HepG2 (cell line): ENCODE results near the gene CYP2A7. TPM values are rescaled to one million over a fixed set of nuclear protein-coding genes. Genes with fewer than 3 reads are reported as not detected.
A peak's percentile ranks its signal among the peaks of the same experiment; 100 is the strongest.

Experiments
- ATF6 ChIP-seq: sonication (generic); formaldehyde crosslinking; conservative IDR thresholded peaks from 2 replicates; pipeline ENCODE4 v1.4.0; 2020; ENCODE audit warnings: missing genetic modification reagents
- BRCA1 ChIP-seq: sonication (generic); formaldehyde crosslinking; IDR thresholded peaks from 2 replicates; pipeline ENCODE4 v1.4.0; 2020; ENCODE audit warnings: missing genetic modification reagents
- EED ChIP-seq: sonication (generic); formaldehyde crosslinking; IDR thresholded peaks from 2 replicates; pipeline ENCODE4 v1.5.0; 2020; ENCODE audit warnings: mild to moderate bottlenecking, missing genetic modification reagents
- GATA4 ChIP-seq: sonication (generic); IDR thresholded peaks from 2 replicates; pipeline ENCODE4 v1.6.1; 2016; ENCODE audit warnings: antibody characterized with exemption, low read depth, borderline replicate concordance
- HOXA9 ChIP-seq: sonication (generic); formaldehyde crosslinking; IDR thresholded peaks from 2 replicates; pipeline ENCODE4 v1.8.1; 2022; ENCODE audit warnings: missing genetic modification reagents, mild to moderate bottlenecking, moderate library complexity, borderline replicate concordance
- KDM5B ChIP-seq: sonication (generic); formaldehyde crosslinking; IDR thresholded peaks from 2 replicates; pipeline ENCODE4 v1.4.0; 2020; ENCODE audit warnings: missing genetic modification reagents, mild to moderate bottlenecking, borderline replicate concordance
- KMT2B ChIP-seq: IDR thresholded peaks from 2 replicates; pipeline ENCODE4 v1.6.1; 2016; ENCODE audit warnings: missing genetic modification reagents, missing compliant biosample characterization
- NR2C2 ChIP-seq: sonication (generic); formaldehyde crosslinking; IDR thresholded peaks from 2 replicates; pipeline ENCODE4 v1.4.0; 2020; ENCODE audit warnings: missing genetic modification reagents, mild to moderate bottlenecking, moderate library complexity, borderline replicate concordance
- NR2F6 ChIP-seq, 2 experiments: IDR thresholded peaks; 2 replicates each; pipeline ENCODE4 v1.6.1; 2016; ENCODE audit warnings: antibody characterized with exemption in 1 of 2, mild to moderate bottlenecking in 1 of 2
- SMAD3 ChIP-seq: sonication (generic); formaldehyde crosslinking; IDR thresholded peaks from 2 replicates; pipeline ENCODE4 v1.4.0; 2020; ENCODE audit warnings: missing genetic modification reagents
- YEATS4 ChIP-seq: sonication (generic); formaldehyde crosslinking; IDR thresholded peaks from 2 replicates; pipeline ENCODE4 v1.4.0; 2020; ENCODE audit warnings: missing genetic modification reagents, borderline replicate concordance
- ZNF136 ChIP-seq: sonication (generic); formaldehyde crosslinking; IDR thresholded peaks from 2 replicates; pipeline ENCODE4 v1.8.1; 2022; ENCODE audit warnings: low read depth, mild to moderate bottlenecking, moderate library complexity, missing genetic modification reagents
- ZNF225 ChIP-seq: sonication (generic); formaldehyde crosslinking; IDR thresholded peaks from 2 replicates; pipeline ENCODE4 v1.4.0; 2020; ENCODE audit warnings: mild to moderate bottlenecking, missing genetic modification reagents
- ZNF292 ChIP-seq: sonication (generic); formaldehyde crosslinking; IDR thresholded peaks from 2 replicates; pipeline ENCODE4 v1.8.1; 2022; ENCODE audit warnings: mild to moderate bottlenecking, low read depth, missing genetic modification reagents, borderline replicate concordance
- ZNF550 ChIP-seq: sonication (generic); formaldehyde crosslinking; IDR thresholded peaks from 2 replicates; pipeline ENCODE4 v1.4.0; 2020; ENCODE audit warnings: mild to moderate bottlenecking, missing genetic modification reagents, borderline replicate concordance
- ZNF558 ChIP-seq: sonication (generic); formaldehyde crosslinking; IDR thresholded peaks from 2 replicates; pipeline ENCODE4 v1.9.0; 2022; ENCODE audit warnings: mild to moderate bottlenecking, missing genetic modification reagents, borderline replicate concordance
- ZNF780A ChIP-seq: sonication (generic); formaldehyde crosslinking; IDR thresholded peaks from 2 replicates; pipeline ENCODE4 v1.8.0; 2022; ENCODE audit warnings: mild to moderate bottlenecking, missing genetic modification reagents, moderate library complexity
- polyA plus RNA-seq, 8 experiments: library from polyadenylated mRNA; depleted of rRNA in 3 of 8; stranded (reverse) in 7 of 8; unstranded in 1 of 8; fragments of >200 nt; fragmentation: Illumina TruSeq in 4 of 8; extraction: Trizol in 4 of 8; gene quantifications; 2 replicates each; pipeline versions ENCODE4 v1.2.1 to v1.2.3, GENCODE V29; 2011 to 2016; ENCODE audit warnings: low read depth in 4 of 8, missing spikeins in 1 of 8, mixed read lengths in 1 of 8; ENCODE audit not compliant: insufficient read depth in 1 of 8
- total RNA-seq, 5 experiments: library from RNA; depleted of rRNA; stranded (reverse); fragments of >200 nt; fragmentation: Illumina TruSeq; extraction: Trizol; gene quantifications; 2 replicates each; pipeline ENCODE4 v1.2.3, GENCODE V29; 2016; ENCODE audit warnings: low read depth in 1 of 5
- TF ChIP-seq, protein P1 (sequence below): sonication (generic); formaldehyde crosslinking; conservative IDR thresholded peaks from 2 replicates; pipeline ENCODE4 v1.4.0; 2020; ENCODE audit warnings: mild to moderate bottlenecking, missing genetic modification reagents, moderate library complexity
- TF ChIP-seq, protein P2 (sequence below): sonication (generic); formaldehyde crosslinking; IDR thresholded peaks from 2 replicates; pipeline ENCODE4 v1.4.0; 2020; ENCODE audit warnings: missing genetic modification reagents
- TF ChIP-seq, protein P3 (sequence below): sonication (generic); formaldehyde crosslinking; IDR thresholded peaks from 2 replicates; pipeline ENCODE4 v1.8.0; 2022; ENCODE audit warnings: mild to moderate bottlenecking, missing genetic modification reagents, moderate library complexity

The CYP2A7 gene
- total and polyA plus RNA-seq, 2 of the 13 experiments (the other 11 are each of a cell fraction or from before 2014, with no cell fraction given), result not detected

DNA sequence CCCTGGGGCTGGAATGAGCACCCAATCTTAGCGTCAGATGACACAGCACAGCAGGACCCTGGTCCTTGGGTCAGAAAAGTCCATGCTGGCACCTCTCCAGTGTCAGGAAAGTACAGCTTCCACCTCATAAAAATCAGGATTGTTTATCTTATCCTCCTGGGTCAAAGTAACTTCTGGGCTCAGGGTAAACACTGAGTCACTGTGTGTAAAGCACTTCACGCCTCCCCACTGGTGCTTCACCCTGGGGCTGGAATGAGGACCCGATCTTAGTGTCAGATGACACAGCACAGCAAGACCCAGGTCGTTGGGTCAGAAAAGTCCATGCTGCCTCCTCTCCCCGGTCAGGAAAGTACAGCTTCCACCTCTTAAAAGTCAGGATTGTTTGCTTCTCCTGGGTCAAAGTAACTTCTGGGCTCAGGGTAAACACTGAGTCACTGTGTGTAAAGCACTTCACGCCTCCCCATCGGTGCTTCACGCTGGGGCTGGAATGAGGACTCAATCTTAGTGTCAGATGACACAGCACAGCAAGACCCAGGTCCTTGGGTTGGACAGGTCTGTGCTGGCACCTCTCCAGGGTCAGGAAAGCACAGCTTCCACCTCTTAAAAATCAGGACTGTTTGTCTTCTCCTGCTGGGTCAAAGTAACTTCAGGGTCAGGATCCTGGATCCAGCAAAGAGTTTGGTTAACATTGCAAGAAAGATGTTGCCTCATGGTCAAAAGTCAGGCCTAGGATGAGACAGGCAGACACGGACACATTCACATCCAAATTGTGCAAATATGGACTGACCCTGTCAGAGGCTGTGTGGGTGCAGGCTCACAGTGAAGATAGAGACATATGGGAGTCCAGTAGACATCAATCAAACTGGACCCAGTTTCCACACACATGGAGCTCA, 39.2 kb upstream of the CYP2A7 start (continued):
- TF ChIP-seq NR2F6 (IDR thresholded peaks at IDR 0.05) (peak; percentile 100), NR2F6 (CRISPR knock-in tag; IDR thresholded peaks at IDR 0.05) (peak; percentile 97), ZNF558 (CRISPR knock-in tag) (no peak), GATA4 (0 out of 2 replicates have a peak, but pooled peaks have one; percentile 13), ZNF292 (CRISPR knock-in tag) (peak; percentile 67; the same call in 1 of the 2 replicates), EED (CRISPR knock-in tag) (no peak), ZNF136 (no peak), HOXA9 (CRISPR knock-in tag) (peak; percentile 49; the same call in 1 of the 2 replicates), KMT2B (CRISPR knock-in tag) (no peak), SMAD3 (peak; percentile 71), YEATS4 (CRISPR knock-in tag) (no peak), NR2C2 (CRISPR knock-in tag) (peak; percentile 86), ZNF225 (CRISPR knock-in tag) (no peak), ZNF550 (CRISPR knock-in tag) (no peak), KDM5B (no peak; the same call in 1 of the 2 replicates), BRCA1 (CRISPR knock-in tag) (no peak), ZNF780A (CRISPR knock-in tag) (peak; percentile 73; the same call in 1 of the 2 replicates), ATF6 (no peak)
- TF ChIP-seq, protein P1, sequence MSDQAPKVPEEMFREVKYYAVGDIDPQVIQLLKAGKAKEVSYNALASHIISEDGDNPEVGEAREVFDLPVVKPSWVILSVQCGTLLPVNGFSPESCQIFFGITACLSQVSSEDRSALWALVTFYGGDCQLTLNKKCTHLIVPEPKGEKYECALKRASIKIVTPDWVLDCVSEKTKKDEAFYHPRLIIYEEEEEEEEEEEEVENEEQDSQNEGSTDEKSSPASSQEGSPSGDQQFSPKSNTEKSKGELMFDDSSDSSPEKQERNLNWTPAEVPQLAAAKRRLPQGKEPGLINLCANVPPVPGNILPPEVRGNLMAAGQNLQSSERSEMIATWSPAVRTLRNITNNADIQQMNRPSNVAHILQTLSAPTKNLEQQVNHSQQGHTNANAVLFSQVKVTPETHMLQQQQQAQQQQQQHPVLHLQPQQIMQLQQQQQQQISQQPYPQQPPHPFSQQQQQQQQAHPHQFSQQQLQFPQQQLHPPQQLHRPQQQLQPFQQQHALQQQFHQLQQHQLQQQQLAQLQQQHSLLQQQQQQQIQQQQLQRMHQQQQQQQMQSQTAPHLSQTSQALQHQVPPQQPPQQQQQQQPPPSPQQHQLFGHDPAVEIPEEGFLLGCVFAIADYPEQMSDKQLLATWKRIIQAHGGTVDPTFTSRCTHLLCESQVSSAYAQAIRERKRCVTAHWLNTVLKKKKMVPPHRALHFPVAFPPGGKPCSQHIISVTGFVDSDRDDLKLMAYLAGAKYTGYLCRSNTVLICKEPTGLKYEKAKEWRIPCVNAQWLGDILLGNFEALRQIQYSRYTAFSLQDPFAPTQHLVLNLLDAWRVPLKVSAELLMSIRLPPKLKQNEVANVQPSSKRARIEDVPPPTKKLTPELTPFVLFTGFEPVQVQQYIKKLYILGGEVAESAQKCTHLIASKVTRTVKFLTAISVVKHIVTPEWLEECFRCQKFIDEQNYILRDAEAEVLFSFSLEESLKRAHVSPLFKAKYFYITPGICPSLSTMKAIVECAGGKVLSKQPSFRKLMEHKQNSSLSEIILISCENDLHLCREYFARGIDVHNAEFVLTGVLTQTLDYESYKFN (CRISPR knock-in tag), result peak; percentile 88
- TF ChIP-seq, protein P2, sequence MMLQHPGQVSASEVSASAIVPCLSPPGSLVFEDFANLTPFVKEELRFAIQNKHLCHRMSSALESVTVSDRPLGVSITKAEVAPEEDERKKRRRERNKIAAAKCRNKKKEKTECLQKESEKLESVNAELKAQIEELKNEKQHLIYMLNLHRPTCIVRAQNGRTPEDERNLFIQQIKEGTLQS, result peak; percentile 94
- TF ChIP-seq, protein P3, sequence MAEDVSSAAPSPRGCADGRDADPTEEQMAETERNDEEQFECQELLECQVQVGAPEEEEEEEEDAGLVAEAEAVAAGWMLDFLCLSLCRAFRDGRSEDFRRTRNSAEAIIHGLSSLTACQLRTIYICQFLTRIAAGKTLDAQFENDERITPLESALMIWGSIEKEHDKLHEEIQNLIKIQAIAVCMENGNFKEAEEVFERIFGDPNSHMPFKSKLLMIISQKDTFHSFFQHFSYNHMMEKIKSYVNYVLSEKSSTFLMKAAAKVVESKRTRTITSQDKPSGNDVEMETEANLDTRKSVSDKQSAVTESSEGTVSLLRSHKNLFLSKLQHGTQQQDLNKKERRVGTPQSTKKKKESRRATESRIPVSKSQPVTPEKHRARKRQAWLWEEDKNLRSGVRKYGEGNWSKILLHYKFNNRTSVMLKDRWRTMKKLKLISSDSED, result no peak
